Measurements from ENCODE around the gene RNF151.

DNA sequence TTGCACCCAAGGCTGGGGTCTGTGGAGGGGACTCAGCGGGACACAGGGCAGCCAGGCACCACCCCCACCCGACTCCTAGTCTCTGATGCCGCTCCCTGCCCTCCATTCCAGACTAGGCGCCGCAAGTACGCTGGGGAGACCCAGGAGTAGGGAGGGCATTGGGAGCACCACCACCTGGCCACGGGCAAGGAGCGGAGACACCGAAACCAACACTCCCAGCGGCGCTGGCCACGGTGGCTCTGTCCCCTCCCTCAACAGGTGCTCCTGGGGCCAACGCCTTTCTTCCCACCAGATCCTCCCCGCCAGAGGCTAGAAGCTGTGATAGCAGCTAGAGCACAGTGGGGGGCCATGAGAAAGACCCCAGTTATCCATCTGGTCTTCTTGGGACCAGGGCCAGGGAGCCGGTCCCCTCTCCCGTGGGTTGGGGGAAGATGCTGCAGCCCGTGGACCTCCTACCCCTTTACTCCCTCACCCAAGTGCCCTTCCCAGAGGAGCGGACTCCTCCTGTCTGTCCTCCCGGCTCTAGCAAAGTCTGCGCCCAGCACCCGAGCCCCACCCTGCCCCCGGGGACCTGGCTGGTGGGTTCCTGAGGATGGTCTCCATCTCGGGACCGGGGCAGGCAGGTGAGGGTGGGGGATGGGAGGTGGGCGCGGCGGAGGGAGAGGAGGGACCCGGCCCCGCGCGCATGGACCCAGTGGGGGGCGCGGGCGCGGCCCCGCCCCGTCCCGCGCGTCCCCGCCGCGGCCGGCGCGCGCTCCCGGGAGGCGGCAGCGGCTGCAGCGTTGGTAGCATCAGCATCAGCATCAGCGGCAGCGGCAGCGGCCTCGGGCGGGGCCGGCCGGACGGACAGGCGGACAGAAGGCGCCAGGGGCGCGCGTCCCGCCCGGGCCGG is 22.8 kb downstream of the RNF151 start, which contains the start of gene SYNGR3:
- TF ChIP-seq, protein P1, sequence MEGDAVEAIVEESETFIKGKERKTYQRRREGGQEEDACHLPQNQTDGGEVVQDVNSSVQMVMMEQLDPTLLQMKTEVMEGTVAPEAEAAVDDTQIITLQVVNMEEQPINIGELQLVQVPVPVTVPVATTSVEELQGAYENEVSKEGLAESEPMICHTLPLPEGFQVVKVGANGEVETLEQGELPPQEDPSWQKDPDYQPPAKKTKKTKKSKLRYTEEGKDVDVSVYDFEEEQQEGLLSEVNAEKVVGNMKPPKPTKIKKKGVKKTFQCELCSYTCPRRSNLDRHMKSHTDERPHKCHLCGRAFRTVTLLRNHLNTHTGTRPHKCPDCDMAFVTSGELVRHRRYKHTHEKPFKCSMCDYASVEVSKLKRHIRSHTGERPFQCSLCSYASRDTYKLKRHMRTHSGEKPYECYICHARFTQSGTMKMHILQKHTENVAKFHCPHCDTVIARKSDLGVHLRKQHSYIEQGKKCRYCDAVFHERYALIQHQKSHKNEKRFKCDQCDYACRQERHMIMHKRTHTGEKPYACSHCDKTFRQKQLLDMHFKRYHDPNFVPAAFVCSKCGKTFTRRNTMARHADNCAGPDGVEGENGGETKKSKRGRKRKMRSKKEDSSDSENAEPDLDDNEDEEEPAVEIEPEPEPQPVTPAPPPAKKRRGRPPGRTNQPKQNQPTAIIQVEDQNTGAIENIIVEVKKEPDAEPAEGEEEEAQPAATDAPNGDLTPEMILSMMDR (conservative IDR thresholded peaks at IDR 0.05; ENCODE audit: low read length), result no peak
- no peak for TF ChIP-seq EZH2phosphoT487 (IDR thresholded peaks at IDR 0.05; ENCODE audit: borderline replicate concordance)
